Loucy (cell line): ENCODE measurements around the gene RHCG.

Experiments used
- EZH2phosphoT487 ChIP-seq: fragments of 200-600 bp; IDR thresholded peaks from 2 replicates; pipeline ENCODE4 v1.6.1; 2018; ENCODE audit warnings: antibody characterized with exemption, mild to moderate bottlenecking, moderate library complexity, borderline replicate concordance
- TF ChIP-seq, protein P1 (sequence below): fragments of 200-600 bp; sonication (generic); conservative IDR thresholded peaks from 2 replicates; pipeline ENCODE4 v1.5.1; 2014; ENCODE audit warnings: mild to moderate bottlenecking, antibody characterized with exemption, low read length

- TF ChIP-seq, protein P1, sequence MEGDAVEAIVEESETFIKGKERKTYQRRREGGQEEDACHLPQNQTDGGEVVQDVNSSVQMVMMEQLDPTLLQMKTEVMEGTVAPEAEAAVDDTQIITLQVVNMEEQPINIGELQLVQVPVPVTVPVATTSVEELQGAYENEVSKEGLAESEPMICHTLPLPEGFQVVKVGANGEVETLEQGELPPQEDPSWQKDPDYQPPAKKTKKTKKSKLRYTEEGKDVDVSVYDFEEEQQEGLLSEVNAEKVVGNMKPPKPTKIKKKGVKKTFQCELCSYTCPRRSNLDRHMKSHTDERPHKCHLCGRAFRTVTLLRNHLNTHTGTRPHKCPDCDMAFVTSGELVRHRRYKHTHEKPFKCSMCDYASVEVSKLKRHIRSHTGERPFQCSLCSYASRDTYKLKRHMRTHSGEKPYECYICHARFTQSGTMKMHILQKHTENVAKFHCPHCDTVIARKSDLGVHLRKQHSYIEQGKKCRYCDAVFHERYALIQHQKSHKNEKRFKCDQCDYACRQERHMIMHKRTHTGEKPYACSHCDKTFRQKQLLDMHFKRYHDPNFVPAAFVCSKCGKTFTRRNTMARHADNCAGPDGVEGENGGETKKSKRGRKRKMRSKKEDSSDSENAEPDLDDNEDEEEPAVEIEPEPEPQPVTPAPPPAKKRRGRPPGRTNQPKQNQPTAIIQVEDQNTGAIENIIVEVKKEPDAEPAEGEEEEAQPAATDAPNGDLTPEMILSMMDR, result no peak
- no peak for TF ChIP-seq EZH2phosphoT487
Measured at GRCh38 chr15:89439764-89440163, 56.6 kb downstream of the RHCG start.
